Neuronal stem cell (in vitro differentiated cells): ENCODE data around the gene SRGAP3.
A peak's percentile ranks its signal among the peaks of the same experiment; 100 is the strongest.

ENCODE experiments used
- DNase-seq: peaks from one replicate; pipeline ENCODE4 v3.0.0-alpha.2; 2013; ENCODE audit warnings: low spot score
- H2AFZ ChIP-seq: one replicate; pipeline ENCODE4 v1.6.1; 2013; ENCODE audit warnings: mild to moderate bottlenecking, low read length, inconsistent platforms
- H2AK5ac ChIP-seq: 2 replicates; pipeline ENCODE4 v1.6.1; 2013; ENCODE audit warnings: low read depth, mild to moderate bottlenecking, inconsistent platforms, low read length, moderate library complexity, mixed read lengths
- H2BK120ac ChIP-seq: 2 replicates; pipeline ENCODE4 v1.6.1; 2013; ENCODE audit warnings: low read depth, mild to moderate bottlenecking, inconsistent platforms, low read length, moderate library complexity, mixed read lengths
- H2BK12ac ChIP-seq: one replicate; pipeline ENCODE4 v1.6.1; 2013; ENCODE audit warnings: low read length, inconsistent platforms
- H2BK15ac ChIP-seq: 2 replicates; pipeline ENCODE4 v1.6.1; 2013; ENCODE audit warnings: mild to moderate bottlenecking, low read length, inconsistent platforms, mixed read lengths
- H2BK5ac ChIP-seq: one replicate; pipeline ENCODE4 v1.6.1; 2013; ENCODE audit warnings: inconsistent platforms, mild to moderate bottlenecking, low read length, moderate library complexity
- H3K14ac ChIP-seq: one replicate; pipeline ENCODE4 v1.6.1; 2013; ENCODE audit warnings: low read length, inconsistent platforms
- H3K18ac ChIP-seq: 2 replicates; pipeline ENCODE4 v1.6.1; 2013; ENCODE audit warnings: low read length, inconsistent platforms
- H3K23ac ChIP-seq: 2 replicates; pipeline ENCODE4 v1.6.1; 2013; ENCODE audit warnings: low read depth, mild to moderate bottlenecking, mixed read lengths, low read length, inconsistent platforms; ENCODE audit not compliant: poor library complexity
- H3K27ac ChIP-seq: replicated peaks from 3 replicates; pipeline ENCODE4 v1.5.1; 2013; ENCODE audit warnings: low read length, inconsistent platforms
- H3K27me3 ChIP-seq, 3 experiments: 2 replicates each; pipeline ENCODE4 v1.6.1; 2013; ENCODE audit warnings: low read length in 3 of 3, mild to moderate bottlenecking in 2 of 3, inconsistent platforms in 1 of 3, low read depth in 1 of 3, mixed read lengths in 1 of 3, moderate library complexity in 1 of 3; ENCODE audit not compliant: control insufficient read depth in 3 of 3, insufficient read depth in 3 of 3
- H3K36me3 ChIP-seq, 2 donors: replicated peaks in 1 of 2; 2 replicates each; pipeline ENCODE4 v1.6.1; 2013; ENCODE audit warnings: low read length in 2 of 2; ENCODE audit not compliant: control insufficient read depth in 2 of 2, insufficient read depth in 2 of 2
- H3K4ac ChIP-seq: 2 replicates; pipeline ENCODE4 v1.6.1; 2013; ENCODE audit warnings: inconsistent platforms, mild to moderate bottlenecking, low read length, moderate library complexity
- H3K4me1 ChIP-seq, 2 donors: 1 replicate in 1 of 2; 2 replicates in 1 of 2; pipeline ENCODE4 v1.6.1; 2013; ENCODE audit warnings: low read length in 2 of 2, low read depth in 1 of 2; ENCODE audit not compliant: control insufficient read depth in 2 of 2, insufficient read depth in 1 of 2
- H3K4me2 ChIP-seq: one replicate; pipeline ENCODE4 v1.6.1; 2013; ENCODE audit warnings: mild to moderate bottlenecking, low read length, inconsistent platforms; ENCODE audit not compliant: insufficient read depth, poor library complexity, severe bottlenecking
- H3K4me3 ChIP-seq, 2 donors: 2 replicates each; pipeline ENCODE4 v1.5.1; 2013; ENCODE audit warnings: low read length in 2 of 2, mild to moderate bottlenecking in 2 of 2, inconsistent platforms in 1 of 2, moderate library complexity in 1 of 2
- H3K79me1 ChIP-seq: one replicate; pipeline ENCODE4 v1.6.1; 2013; ENCODE audit warnings: low read depth, mild to moderate bottlenecking, inconsistent platforms, low read length, moderate library complexity
- H3K9ac ChIP-seq: one replicate; pipeline ENCODE4 v1.6.1; 2013; ENCODE audit warnings: mild to moderate bottlenecking, low read depth, low read length, inconsistent platforms; ENCODE audit not compliant: poor library complexity
- H3K9me3 ChIP-seq, 2 donors: replicated peaks in 1 of 2; 2 replicates each; pipeline versions ENCODE3 to v1.6.1; 2013; ENCODE audit warnings: low read length in 2 of 2, mild to moderate bottlenecking in 2 of 2, inconsistent platforms in 1 of 2, low read depth in 1 of 2, mixed read lengths in 1 of 2, moderate library complexity in 1 of 2; ENCODE audit not compliant: control insufficient read depth in 2 of 2, insufficient read depth in 1 of 2
- H4K8ac ChIP-seq: one replicate; pipeline ENCODE4 v1.6.1; 2013; ENCODE audit warnings: low read depth, mild to moderate bottlenecking, inconsistent platforms, low read length, moderate library complexity
- H4K91ac ChIP-seq: one replicate; pipeline ENCODE4 v1.6.1; 2013; ENCODE audit warnings: low read length, low read depth, mild to moderate bottlenecking, inconsistent platforms; ENCODE audit not compliant: poor library complexity
- WGBS, 2 donors: extraction: QIAGEN DNeasy Blood & Tissue Kit; methylation state at CpG; one replicate each; pipeline ENCODE4 v1.1.7; 2013; ENCODE audit warnings: missing lambda C conversion rate in 2 of 2, mixed read lengths in 1 of 2; ENCODE audit not compliant: insufficient read length in 2 of 2, insufficient replicate concordance in 1 of 2; ENCODE audit errors: extremely low coverage in 2 of 2; 5-methylcytosine and 5-hydroxymethylcytosine counted together

Gene SRGAP3

GRCh38 chr3:9231937-9232336 is 17.5 kb downstream of the SRGAP3 start:
- Histone ChIP-seq H3K4me2 (no peak overlapping the region), H2AK5ac (no peak overlapping the region), H3K18ac (no peak overlapping the region), H3K4me3 (no peak overlapping the region), H3K14ac (no peak overlapping the region), H3K9me3 (peaks cover 0 to 10% of the 10 kb centered on the region in 2 donors), H3K27ac (no peak overlapping the region), H2BK12ac (no peak overlapping the region), H4K91ac (no peak overlapping the region), H2BK15ac (no peak overlapping the region), H3K79me1 (peaks cover 6% of the 10 kb centered on the region), H3K23ac (no peak overlapping the region), H3K36me3 (peaks cover 2 to 52% of the 10 kb centered on the region in 2 donors), H2BK120ac (no peak overlapping the region), H4K8ac (no peak overlapping the region), H3K9ac (no peak overlapping the region), H3K4me1 (peaks cover 14 to 23% of the 10 kb centered on the region in 2 donors), H3K27me3 (no peaks in the 10 kb centered on the region), H2AFZ (no peak overlapping the region), H2BK5ac (no peak overlapping the region), H3K4ac (no peak overlapping the region)
- no CpG with 5 or more reads among the region's 7 CpGs for WGBS, 2 donors
- DNase-seq = no peak

DNA sequence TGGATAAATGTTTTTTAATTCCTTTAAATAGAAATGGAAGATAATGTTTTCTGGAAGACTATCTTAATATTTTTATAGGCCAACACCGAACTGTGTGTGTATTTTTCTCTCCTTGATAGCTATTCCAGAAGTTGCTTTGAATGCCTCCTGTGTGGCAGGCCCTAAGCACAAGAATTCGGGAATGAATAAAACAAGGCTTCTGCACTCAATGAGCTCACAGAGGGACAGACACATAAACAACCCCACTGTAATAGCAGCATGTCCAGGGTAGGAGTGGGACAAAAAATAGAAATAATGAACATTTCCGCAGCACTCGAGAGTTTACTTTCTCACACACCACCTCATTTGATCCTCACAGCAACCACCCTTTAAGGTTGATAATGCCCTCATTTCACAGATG is 18.0 kb downstream of the SRGAP3 start:
- H3K4ac ChIP-seq = no peak overlapping the region
- H3K4me2 ChIP-seq = no peak overlapping the region
- H2BK5ac ChIP-seq = no peak overlapping the region
- H3K4me1 ChIP-seq = peaks cover 16 to 26% of the 10 kb centered on the region in 2 donors
- H3K27ac ChIP-seq = peak overlapping the region; percentile 6
- no CpG with 5 or more reads among the region's 4 CpGs for WGBS, 2 donors
- H4K8ac ChIP-seq = no peak overlapping the region
- no peak overlapping the region for H4K91ac ChIP-seq
- H3K9me3 ChIP-seq = peaks cover 0 to 5% of the 10 kb centered on the region in 2 donors
- no peak overlapping the region for H3K9ac ChIP-seq
- no peak overlapping the region for H2BK120ac ChIP-seq
- no peak overlapping the region for H2BK15ac ChIP-seq
- no peaks in the 10 kb centered on the region for H3K27me3 ChIP-seq
- H3K18ac ChIP-seq = no peak overlapping the region
- H3K23ac ChIP-seq = no peak overlapping the region
- no peak overlapping the region for H2AK5ac ChIP-seq
- no peak overlapping the region for H3K14ac ChIP-seq
- peaks cover 6% of the 10 kb centered on the region for H3K79me1 ChIP-seq
- no peak overlapping the region for H2AFZ ChIP-seq
- peaks cover 2 to 48% of the 10 kb centered on the region in 2 donors for H3K36me3 ChIP-seq
- DNase-seq = no peak
- no peak overlapping the region for H2BK12ac ChIP-seq
- H3K4me3 ChIP-seq = no peak overlapping the region

DNA sequence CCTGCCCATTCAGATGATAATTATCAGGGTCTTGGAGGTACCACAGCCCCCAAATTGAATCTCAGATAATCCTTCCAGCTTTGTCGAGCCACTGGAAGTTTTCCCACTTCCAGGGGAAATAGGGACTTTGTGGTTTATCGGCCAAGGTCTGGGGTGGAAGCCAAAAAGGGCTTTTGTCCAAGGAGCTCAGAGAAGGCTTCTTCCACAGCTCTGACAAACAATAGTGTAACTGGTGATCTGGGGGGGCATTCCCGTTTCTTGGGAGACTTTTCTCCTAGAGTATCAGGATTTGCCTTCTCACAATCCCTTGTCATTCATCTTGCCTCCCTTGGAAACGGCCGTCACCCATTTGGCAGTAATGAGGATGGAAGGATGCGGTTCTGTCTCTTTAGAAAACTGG is 18.4 kb downstream of the SRGAP3 start:
- H3K4me1 ChIP-seq = peaks cover 20 to 31% of the 10 kb centered on the region in 2 donors
- no CpG with 5 or more reads among the region's 6 CpGs for WGBS, 2 donors
- H3K4me3 ChIP-seq = no peak overlapping the region

GRCh38 chr3:9230596-9230995 is 18.9 kb downstream of the SRGAP3 start:
- no peak overlapping the region for H2AK5ac ChIP-seq
- H3K4me3 ChIP-seq = no peak overlapping the region
- H2BK15ac ChIP-seq = no peak overlapping the region
- H4K91ac ChIP-seq = no peak overlapping the region
- H3K9me3 ChIP-seq = no peaks in the 10 kb centered on the region
- H3K9ac ChIP-seq = no peak overlapping the region
- H4K8ac ChIP-seq = no peak overlapping the region
- H3K4me2 ChIP-seq = no peak overlapping the region
- WGBS, 2 donors = no CpG with 5 or more reads among the region's 8 CpGs
- H3K4me1 ChIP-seq = peaks cover 21 to 33% of the 10 kb centered on the region in 2 donors
- H2BK5ac ChIP-seq = no peak overlapping the region
- H3K27ac ChIP-seq = no peak overlapping the region
- no peak overlapping the region for H3K4ac ChIP-seq
- H3K27me3 ChIP-seq = no peaks in the 10 kb centered on the region
- peaks cover 0 to 40% of the 10 kb centered on the region in 2 donors for H3K36me3 ChIP-seq
- no peak overlapping the region for H3K23ac ChIP-seq
- peak overlapping the region; percentile 24 for H3K18ac ChIP-seq
- no peak for DNase-seq
- no peak overlapping the region for H3K14ac ChIP-seq
- H2BK120ac ChIP-seq = no peak overlapping the region
- peaks cover 6% of the 10 kb centered on the region for H3K79me1 ChIP-seq
- no peak overlapping the region for H2BK12ac ChIP-seq
- H2AFZ ChIP-seq = no peak overlapping the region

More for the DNA sequence above, 18.4 kb downstream of the SRGAP3 start:
- DNase-seq = no peak
- Histone ChIP-seq H3K18ac (no peak overlapping the region), H3K9ac (no peak overlapping the region), H4K91ac (no peak overlapping the region), H2AFZ (no peak overlapping the region), H3K14ac (no peak overlapping the region), H3K4me2 (no peak overlapping the region), H2BK5ac (no peak overlapping the region), H2BK15ac (no peak overlapping the region), H3K4ac (no peak overlapping the region), H3K79me1 (peaks cover 6% of the 10 kb centered on the region), H3K36me3 (peaks cover 2 to 44% of the 10 kb centered on the region in 2 donors), H2BK12ac (no peak overlapping the region), H3K27ac (no peak overlapping the region), H3K23ac (no peak overlapping the region), H3K27me3 (no peaks in the 10 kb centered on the region), H4K8ac (no peak overlapping the region), H2AK5ac (no peak overlapping the region), H2BK120ac (no peak overlapping the region), H3K9me3 (peaks cover 0 to 3% of the 10 kb centered on the region in 2 donors)
